ENCODE results near the gene KLHDC3. TPM values are rescaled to one million over a fixed set of nuclear protein-coding genes. Genes with fewer than 3 reads are reported as not detected.
A peak's percentile ranks its signal among the peaks of the same experiment; 100 is the strongest.

KLHDC3 gene
- polyA plus RNA-seq (2014; cell fraction: cytosol; rRNA removed): 289 and 332 TPM in 2 replicates
- polyA plus RNA-seq (2014; cell fraction: nucleus; rRNA removed): 161 and 185 TPM in 2 replicates

- peak; percentile 100 for DNase-seq (ENCODE audit: low spot score)
Measured at GRCh38 chr6:43013843-43014433, at the start of gene KLHDC3, which contains the start of gene MEA1. KLHDC3 (plus strand) TSS chr6:43014249; CDS start chr6:43017193, 2,944 bp downstream. MEA1 (minus strand) TSS chr6:43013946; CDS start chr6:43013813, 133 bp downstream.

- DNase-seq (ENCODE audit: low spot score): no peak
Measured at GRCh38 chr6:42966571-42966970, 47.5 kb upstream of the KLHDC3 start.

- no peak for DNase-seq (ENCODE audit: low spot score)
Measured at GRCh38 chr6:42967228-42967627, 46.8 kb upstream of the KLHDC3 start.

- no peak for DNase-seq (ENCODE audit: low spot score)
Measured at GRCh38 chr6:42968126-42968701, 45.8 kb upstream of the KLHDC3 start.

GRCh38 chr6:42968783-42969182, 45.3 kb upstream of the KLHDC3 start:
- no peak for DNase-seq (ENCODE audit: low spot score)

- DNase-seq (ENCODE audit: low spot score): no peak
Measured at GRCh38 chr6:42969431-42969830, 44.6 kb upstream of the KLHDC3 start.

- no peak for DNase-seq (ENCODE audit: low spot score)
Measured at GRCh38 chr6:42969934-42970333, 44.1 kb upstream of the KLHDC3 start.

- DNase-seq (ENCODE audit: low spot score): no peak
Measured at GRCh38 chr6:42970871-42971612, 43.0 kb upstream of the KLHDC3 start.

- no peak for DNase-seq (ENCODE audit: low spot score)
Measured at GRCh38 chr6:42971746-42972327, 42.2 kb upstream of the KLHDC3 start.

GRCh38 chr6:42973926-42974325, 40.1 kb upstream of the KLHDC3 start:
- no peak for DNase-seq (ENCODE audit: low spot score)

GRCh38 chr6:42974919-42975505, 39.0 kb upstream of the KLHDC3 start:
- DNase-seq (ENCODE audit: low spot score): no peak

GRCh38 chr6:42978487-42978838, 35.6 kb upstream of the KLHDC3 start:
- no peak for DNase-seq (ENCODE audit: low spot score)

GRCh38 chr6:42978839-42979522, 35.1 kb upstream of the KLHDC3 start, which contains the start of gene PEX6:
PEX6 (minus strand) TSS chr6:42979181; CDS start chr6:42979150, 31 bp downstream.
- DNase-seq (ENCODE audit: low spot score): peak; percentile 89

- no peak for DNase-seq (ENCODE audit: low spot score)
Measured at GRCh38 chr6:42979523-42980177, 34.4 kb upstream of the KLHDC3 start.

GRCh38 chr6:42981836-42982235, 32.2 kb upstream of the KLHDC3 start:
- no peak for DNase-seq (ENCODE audit: low spot score)

- peak; percentile 99 for DNase-seq (ENCODE audit: low spot score)
Measured at GRCh38 chr6:42984001-42984923, 29.8 kb upstream of the KLHDC3 start, which contains the start of gene PPP2R5D. PPP2R5D (plus strand) TSS chr6:42984570; CDS start chr6:42984678, 108 bp downstream.

GRCh38 chr6:42984924-42985475, 29.0 kb upstream of the KLHDC3 start:
- DNase-seq (ENCODE audit: low spot score): peak; percentile 40

GRCh38 chr6:42987533-42988451, 26.3 kb upstream of the KLHDC3 start:
- no peak for DNase-seq (ENCODE audit: low spot score)

All from SK-N-DZ (cell line).